GM23248 (cell line): ENCODE results near the gene WBP11.

Source experiments
- EZH2 ChIP-seq: fragments of 200-600 bp; sonication (generic); IDR thresholded peaks from 2 replicates; pipeline ENCODE4 v1.6.1; 2018; ENCODE audit warnings: antibody characterized with exemption, mild to moderate bottlenecking; ENCODE audit not compliant: insufficient read depth, poor library complexity, severe bottlenecking
- EZH2phosphoT487 ChIP-seq: fragments of 200-600 bp; sonication (generic); IDR thresholded peaks from 2 replicates; pipeline ENCODE4 v1.6.1; 2018; ENCODE audit warnings: antibody characterized with exemption, moderate library complexity, mild to moderate bottlenecking, low read depth; ENCODE audit not compliant: insufficient read depth

- TF ChIP-seq EZH2 (no peak), EZH2phosphoT487 (no peak)
These were observed 17.7 kb downstream of the WBP11 start for GRCh38 chr12:14785568-14785967.
